Stimulated activated CD4-positive, alpha-beta T cell treated with anti-CD3 and anti-CD28 coated beads, Interleukin-1b, Interleukin-23, amount 100 ng/mL, for 4 hours (primary cell): ENCODE measurements around the gene PABPC5.

Experiments
- DNase-seq, 2 donors: peaks; one replicate each; pipeline ENCODE4 v3.0.0-alpha.2; 2020; ENCODE audit warnings: low read depth in 2 of 2

The PABPC5 gene

GRCh38 chrX:91434351-91435168, at the start of gene PABPC5:
PABPC5 (plus strand) TSS chrX:91434839; CDS start chrX:91435578, 739 bp downstream.
- no peak for DNase-seq

DNA sequence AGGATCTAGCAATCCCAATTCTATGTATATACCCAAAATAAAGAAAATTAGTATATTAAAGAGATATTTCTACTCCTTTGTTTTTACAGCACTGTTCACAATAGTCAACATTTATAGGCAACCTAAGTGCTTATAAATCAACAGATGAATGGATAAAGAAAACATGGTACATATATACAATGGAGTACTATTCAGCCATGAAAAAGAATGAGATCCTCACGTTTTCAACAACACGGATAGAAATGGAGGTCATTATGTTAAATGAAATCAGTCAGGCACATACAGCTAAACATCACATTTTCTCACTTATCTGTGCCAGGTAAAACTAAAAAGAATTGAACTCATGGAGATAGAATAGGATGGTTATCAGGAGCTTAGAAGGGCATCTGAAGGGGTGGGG, 45.6 kb upstream of the PABPC5 start:
- no peak for DNase-seq

GRCh38 chrX:91414713-91415112, 19.9 kb upstream of the PABPC5 start:
- no peak for DNase-seq

DNA sequence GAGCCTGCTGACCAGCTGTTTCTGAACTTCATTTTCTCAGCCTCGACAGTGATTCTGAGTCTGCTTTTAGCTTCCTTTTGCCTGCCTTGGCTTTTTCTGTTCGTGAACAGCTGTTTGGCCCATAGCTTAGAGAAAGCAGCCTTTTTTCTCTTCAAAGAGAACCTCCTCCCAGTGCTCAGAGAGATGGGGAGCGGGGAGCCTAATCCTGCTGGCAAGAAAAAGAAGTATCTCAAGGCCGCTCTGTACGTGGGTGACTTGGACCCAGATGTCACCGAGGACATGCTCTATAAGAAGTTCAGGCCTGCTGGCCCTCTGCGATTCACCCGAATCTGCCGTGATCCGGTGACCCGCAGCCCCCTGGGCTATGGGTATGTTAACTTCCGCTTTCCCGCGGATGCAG, 756 bp downstream of the PABPC5 start:
- no peak for DNase-seq
